Kidney epithelial cell (primary cell): ENCODE data around the gene IGLON5. TPM values are rescaled to one million over a fixed set of nuclear protein-coding genes. Genes with fewer than 3 reads are reported as not detected.

Source experiments
- DNase-seq: peaks from one replicate; pipeline ENCODE4 v3.0.0-alpha.2; 2010; ENCODE audit warnings: low read depth
- H3K27me3 ChIP-seq: 2 replicates; pipeline ENCODE4 v1.6.0; 2011; ENCODE audit warnings: low read length; ENCODE audit not compliant: control insufficient read depth, insufficient read depth
- H3K36me3 ChIP-seq: 2 replicates; pipeline ENCODE4 v1.5.1; 2011; ENCODE audit warnings: low read length; ENCODE audit not compliant: control insufficient read depth, insufficient read depth
- H3K4me3 ChIP-seq: 2 replicates; pipeline ENCODE4 v1.5.1; 2011; ENCODE audit warnings: low read depth, mild to moderate bottlenecking, control low read depth, low read length
- total RNA-seq: library from RNA; depleted of rRNA; stranded (reverse); fragments of >200 nt; gene quantifications from 2 replicates; pipeline ENCODE4 v1.2.3, GENCODE V29; 2015
- TF ChIP-seq, protein P1 (sequence below): IDR thresholded peaks from 2 replicates; pipeline ENCODE4 v1.5.1; 2011; ENCODE audit warnings: mild to moderate bottlenecking, moderate library complexity, low read length, control low read depth, inconsistent platforms; ENCODE audit not compliant: insufficient read depth, poor library complexity, severe bottlenecking

IGLON5 gene
- total RNA-seq, 1 donor from 2014 or later = 0.04 TPM

DNA sequence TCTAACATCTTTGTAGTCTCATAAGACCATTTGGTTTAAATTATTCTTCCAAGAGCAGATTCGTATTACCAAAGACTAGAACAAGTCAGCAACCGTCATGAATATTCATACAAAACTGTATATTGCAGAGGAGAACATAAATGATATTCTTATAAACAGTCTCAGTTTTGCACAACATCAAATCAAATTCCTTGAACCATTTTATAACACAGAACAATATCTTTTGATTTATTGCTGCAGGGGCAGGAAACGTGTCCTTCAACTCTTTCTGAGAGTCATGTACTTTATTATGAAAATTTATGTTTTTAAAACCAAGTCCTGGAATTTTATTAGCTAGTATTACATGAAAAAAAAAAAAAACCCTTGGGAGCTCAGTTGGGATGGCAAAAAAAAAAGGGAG, 34.3 kb upstream of the IGLON5 start:
- Histone ChIP-seq H3K36me3 (no peaks in the 10 kb centered on the region), H3K27me3 (no peaks in the 10 kb centered on the region), H3K4me3 (no peak overlapping the region)
- no peak for DNase-seq
- TF ChIP-seq, protein P1, sequence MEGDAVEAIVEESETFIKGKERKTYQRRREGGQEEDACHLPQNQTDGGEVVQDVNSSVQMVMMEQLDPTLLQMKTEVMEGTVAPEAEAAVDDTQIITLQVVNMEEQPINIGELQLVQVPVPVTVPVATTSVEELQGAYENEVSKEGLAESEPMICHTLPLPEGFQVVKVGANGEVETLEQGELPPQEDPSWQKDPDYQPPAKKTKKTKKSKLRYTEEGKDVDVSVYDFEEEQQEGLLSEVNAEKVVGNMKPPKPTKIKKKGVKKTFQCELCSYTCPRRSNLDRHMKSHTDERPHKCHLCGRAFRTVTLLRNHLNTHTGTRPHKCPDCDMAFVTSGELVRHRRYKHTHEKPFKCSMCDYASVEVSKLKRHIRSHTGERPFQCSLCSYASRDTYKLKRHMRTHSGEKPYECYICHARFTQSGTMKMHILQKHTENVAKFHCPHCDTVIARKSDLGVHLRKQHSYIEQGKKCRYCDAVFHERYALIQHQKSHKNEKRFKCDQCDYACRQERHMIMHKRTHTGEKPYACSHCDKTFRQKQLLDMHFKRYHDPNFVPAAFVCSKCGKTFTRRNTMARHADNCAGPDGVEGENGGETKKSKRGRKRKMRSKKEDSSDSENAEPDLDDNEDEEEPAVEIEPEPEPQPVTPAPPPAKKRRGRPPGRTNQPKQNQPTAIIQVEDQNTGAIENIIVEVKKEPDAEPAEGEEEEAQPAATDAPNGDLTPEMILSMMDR = no peak

DNA sequence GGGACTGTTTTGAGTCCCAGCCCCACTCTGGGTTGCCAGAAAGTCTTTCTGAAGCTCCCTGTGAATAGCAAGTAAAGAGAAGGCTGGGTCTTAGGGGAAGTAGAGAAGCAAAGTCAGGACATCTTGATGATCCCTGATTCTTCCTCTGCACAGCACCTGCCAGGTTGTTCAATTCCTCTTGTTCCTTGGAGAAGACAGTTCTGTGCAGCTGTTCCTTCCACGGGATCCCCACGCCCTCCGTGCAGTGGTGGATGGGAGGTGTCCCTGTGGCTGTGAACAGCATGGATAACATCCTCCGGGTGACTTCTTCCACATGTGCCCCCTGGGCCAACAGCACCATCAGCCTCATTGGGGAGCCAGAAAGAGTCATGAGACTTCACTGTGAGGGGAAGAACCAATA, 29.1 kb upstream of the IGLON5 start:
- Histone ChIP-seq H3K4me3 (no peak overlapping the region), H3K36me3 (no peaks in the 10 kb centered on the region), H3K27me3 (no peaks in the 10 kb centered on the region)
- TF ChIP-seq, protein P1 = no peak
- no peak for DNase-seq

DNA sequence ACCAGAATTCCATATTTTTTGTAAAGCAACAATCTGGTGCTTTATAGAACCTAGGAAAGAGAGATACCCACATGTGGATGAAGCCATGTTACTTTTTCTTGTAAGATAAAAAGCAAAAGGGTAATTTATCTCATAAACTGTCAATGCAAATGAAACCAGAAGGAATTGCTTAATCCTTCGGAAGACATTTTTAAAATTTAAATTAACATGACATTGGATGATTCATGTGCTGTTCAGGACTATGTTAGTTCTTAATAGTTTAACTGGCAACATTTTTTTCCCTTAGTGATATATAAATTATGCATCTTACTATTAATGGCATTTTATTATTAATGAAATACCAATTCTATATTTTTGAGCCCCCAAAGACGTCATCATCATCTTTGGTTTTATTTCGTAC, 25.8 kb upstream of the IGLON5 start:
- Histone ChIP-seq H3K4me3 (no peak overlapping the region), H3K36me3 (no peaks in the 10 kb centered on the region), H3K27me3 (no peaks in the 10 kb centered on the region)
- TF ChIP-seq, protein P1 = no peak
- DNase-seq = no peak

DNA sequence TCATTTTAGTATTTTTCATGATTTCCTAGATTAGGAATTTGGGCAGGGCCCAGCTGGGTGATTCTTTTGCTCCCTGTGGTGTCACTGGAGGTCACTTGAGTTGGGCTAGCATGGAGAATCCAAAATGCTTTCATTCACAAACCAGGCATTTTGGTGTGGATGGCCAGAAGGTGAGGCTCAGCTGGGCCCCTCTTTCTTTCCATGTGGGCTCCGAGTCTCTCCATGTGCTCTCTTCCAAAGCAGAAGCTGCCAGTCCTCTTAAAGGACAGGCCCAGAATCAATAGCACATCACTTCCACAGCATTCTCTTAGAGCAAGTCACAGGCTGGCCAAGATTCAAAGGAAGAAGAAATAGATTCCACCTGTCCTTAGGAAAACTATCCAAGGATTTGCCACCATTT, 21.8 kb upstream of the IGLON5 start:
- Histone ChIP-seq H3K27me3 (no peaks in the 10 kb centered on the region), H3K36me3 (no peaks in the 10 kb centered on the region), H3K4me3 (no peak overlapping the region)
- TF ChIP-seq, protein P1 = no peak
- DNase-seq = no peak

DNA sequence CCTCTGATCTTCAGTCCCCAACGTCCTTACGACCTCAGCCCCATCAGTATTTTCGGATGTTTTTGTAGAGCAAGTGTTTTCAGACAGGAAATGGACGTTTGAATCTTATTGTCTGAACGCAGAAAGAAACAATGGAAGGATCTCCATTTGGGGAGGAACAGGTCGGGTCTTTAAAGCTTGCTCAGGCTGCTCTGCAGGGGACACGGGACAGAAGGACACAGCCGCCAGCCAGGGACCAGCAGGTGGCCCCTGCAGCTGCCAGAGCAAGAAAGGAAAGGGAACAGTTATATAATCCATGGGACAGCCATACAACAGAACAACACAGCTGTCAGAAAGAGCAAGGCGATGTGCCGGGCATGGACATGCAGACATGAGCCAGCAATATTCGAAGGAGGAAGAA, 18.5 kb upstream of the IGLON5 start:
- peaks cover 13% of the 10 kb centered on the region for H3K27me3 ChIP-seq
- no peak overlapping the region for H3K4me3 ChIP-seq
- TF ChIP-seq, protein P1 = no peak
- H3K36me3 ChIP-seq = no peaks in the 10 kb centered on the region
- no peak for DNase-seq

DNA sequence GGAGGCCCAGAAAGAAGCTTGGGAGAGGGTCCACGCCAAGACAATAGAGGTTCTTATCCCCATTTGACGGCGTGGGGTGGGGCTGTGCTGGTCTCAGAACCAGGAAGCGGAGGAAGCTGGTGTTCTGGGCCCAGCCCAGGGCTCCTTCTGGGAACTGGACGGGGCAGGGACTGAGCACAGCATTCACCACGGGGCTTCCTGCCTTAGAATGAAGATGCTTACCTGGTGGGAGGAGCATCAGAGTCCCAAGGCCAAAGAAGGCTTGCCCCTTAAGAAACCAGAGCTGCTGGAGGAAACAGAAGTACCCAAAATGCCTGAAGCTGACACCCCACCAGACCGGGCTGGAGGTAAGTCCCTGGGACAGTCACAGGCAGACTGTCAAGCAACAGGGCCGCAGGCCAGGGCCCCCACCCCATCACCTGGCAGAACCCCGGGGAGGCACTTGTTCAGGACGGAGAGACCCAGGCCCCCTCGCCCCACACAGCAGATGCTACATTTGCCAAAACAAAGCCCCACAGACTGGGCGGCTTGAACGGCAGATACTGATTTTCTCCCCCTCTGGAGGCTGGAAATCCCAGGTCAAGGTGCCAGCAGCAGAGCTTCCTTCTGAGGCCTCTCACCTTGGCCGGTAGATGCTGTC, 17.8 kb upstream of the IGLON5 start:
- Histone ChIP-seq H3K4me3 (no peak overlapping the region), H3K36me3 (no peaks in the 10 kb centered on the region), H3K27me3 (peaks cover 13% of the 10 kb centered on the region)
- DNase-seq = no peak
- TF ChIP-seq, protein P1 = no peak
